Breast epithelium (tissue), 4 donors: ENCODE measurements around the gene SALL1. TPM values are rescaled to one million over a fixed set of nuclear protein-coding genes. Genes with fewer than 3 reads are reported as not detected.

Source experiments
- DNase-seq, 2 donors: peaks; one replicate each; pipeline ENCODE4 v3.0.0-alpha.2; 2019; ENCODE audit warnings: low spot score in 2 of 2
- H3K27ac ChIP-seq, 2 donors: fragments of 200-600 bp; sonication (generic) in 1 of 2; one replicate each; pipeline ENCODE4 v1.5.1; 2016 to 2019; ENCODE audit warnings: mild to moderate bottlenecking in 1 of 2
- H3K27me3 ChIP-seq, 2 donors: fragments of 200-600 bp; sonication (generic) in 1 of 2; one replicate each; pipeline versions ENCODE4 v1.5.1 to v1.6.0; 2017 to 2019; ENCODE audit warnings: control low read depth in 1 of 2, mild to moderate bottlenecking in 1 of 2
- H3K36me3 ChIP-seq: fragments of 200-600 bp; one replicate; pipeline ENCODE4 v1.5.1; 2019
- H3K4me1 ChIP-seq, 2 donors: fragments of 200-600 bp; sonication (generic); one replicate each; pipeline ENCODE4 v1.5.1; 2016 to 2019; ENCODE audit warnings: control low read depth in 1 of 2
- H3K4me3 ChIP-seq, 3 donors: fragments of 200-600 bp; sonication (generic); 1 replicate in 2 of 3; 2 replicates in 1 of 3; pipeline ENCODE4 v1.5.1; 2016 to 2019; ENCODE audit warnings: mild to moderate bottlenecking in 3 of 3, moderate library complexity in 2 of 3
- H3K9me3 ChIP-seq, 2 donors: fragments of 200-600 bp; sonication (generic) in 1 of 2; one replicate each; pipeline ENCODE4 v1.5.1; 2016 to 2019; ENCODE audit warnings: control low read depth in 1 of 2
- CTCF ChIP-seq, 3 donors: fragments of 450-650 bp; IDR thresholded peaks; one replicate each; pipeline ENCODE4 v1.5.1; 2016 to 2017; ENCODE audit warnings: antibody characterized with exemption in 3 of 3, mild to moderate bottlenecking in 3 of 3, moderate library complexity in 3 of 3
- POLR2A ChIP-seq: fragments of 450-650 bp; IDR thresholded peaks from one replicate; pipeline ENCODE4 v1.6.1; 2016; ENCODE audit warnings: antibody characterized with exemption, mild to moderate bottlenecking, moderate library complexity
- POLR2AphosphoS5 ChIP-seq, 3 donors: sonication (generic); formaldehyde crosslinking; IDR thresholded peaks; one replicate each; pipeline ENCODE4 v1.6.1; 2017; ENCODE audit warnings: antibody characterized with exemption in 3 of 3
- intact Hi-C: fragments of 100-400 bp; cut with DNase I; formaldehyde crosslinking; loops from one replicate; pipeline ENCODE4 v1.15.1; 2023; ENCODE audit warnings: low total_unique reads
- total RNA-seq, 3 donors: library from RNA; depleted of rRNA; stranded (reverse); fragments of >200 nt; gene quantifications; one replicate each; pipeline ENCODE4 v1.1.0, GENCODE V29; 2016

Gene SALL1
- total RNA-seq, 3 donors from 2014 or later = 0.15 to 0.33 (median 0.32) TPM

GRCh38 chr16:51137097-51137496, 14.0 kb downstream of the SALL1 start:
- no peak overlapping the region for H3K4me3 ChIP-seq
- TF ChIP-seq POLR2AphosphoS5 (IDR thresholded peaks at IDR 0.05) (no peak), POLR2A (no peak), CTCF (IDR thresholded peaks at IDR 0.05) (no peak)
- DNase-seq = no peak
- H3K27me3 ChIP-seq = peaks cover 6 to 56% of the 10 kb centered on the region in 2 donors
- intact Hi-C loops = no loop called here
- no peaks in the 10 kb centered on the region for H3K36me3 ChIP-seq
- H3K9me3 ChIP-seq = no peaks in the 10 kb centered on the region
- no peaks in the 10 kb centered on the region for H3K4me1 ChIP-seq
- H3K27ac ChIP-seq = no peak overlapping the region

- intact Hi-C loops = no loop called here
- Histone ChIP-seq H3K4me3 (no peak overlapping the region), H3K36me3 (no peaks in the 10 kb centered on the region), H3K27ac (no peak overlapping the region), H3K4me1 (no peaks in the 10 kb centered on the region), H3K9me3 (no peaks in the 10 kb centered on the region), H3K27me3 (peaks cover 6 to 47% of the 10 kb centered on the region in 2 donors)
- DNase-seq = no peak
- TF ChIP-seq POLR2A (no peak), CTCF (IDR thresholded peaks at IDR 0.05) (no peak), POLR2AphosphoS5 (IDR thresholded peaks at IDR 0.05) (no peak)
These were observed 16.2 kb downstream of the SALL1 start for GRCh38 chr16:51134876-51135275.

GRCh38 chr16:51134269-51134812, 16.7 kb downstream of the SALL1 start:
- Histone ChIP-seq H3K4me1 (no peaks in the 10 kb centered on the region), H3K4me3 (peak overlapping the region in 1 of 3 donors; percentile 37), H3K27me3 (peaks cover 6 to 44% of the 10 kb centered on the region in 2 donors), H3K9me3 (no peaks in the 10 kb centered on the region), H3K27ac (no peak overlapping the region), H3K36me3 (no peaks in the 10 kb centered on the region)
- TF ChIP-seq POLR2A (no peak), CTCF (IDR thresholded peaks at IDR 0.05) (no peak), POLR2AphosphoS5 (IDR thresholded peaks at IDR 0.05) (no peak)
- intact Hi-C loops = no loop called here
- no peak for DNase-seq

- Histone ChIP-seq H3K36me3 (no peaks in the 10 kb centered on the region), H3K27ac (no peak overlapping the region), H3K4me1 (no peaks in the 10 kb centered on the region), H3K4me3 (no peak overlapping the region), H3K27me3 (peaks cover 6 to 44% of the 10 kb centered on the region in 2 donors), H3K9me3 (no peaks in the 10 kb centered on the region)
- no peak for TF ChIP-seq POLR2A
- no peak for TF ChIP-seq CTCF (IDR thresholded peaks at IDR 0.05)
- no peak for TF ChIP-seq POLR2AphosphoS5 (IDR thresholded peaks at IDR 0.05)
- intact Hi-C loops = no loop called here
- DNase-seq = no peak
These were observed 17.4 kb downstream of the SALL1 start for GRCh38 chr16:51133688-51134087.

- no peak overlapping the region for H3K27ac ChIP-seq
- intact Hi-C loops = no loop called here
- H3K27me3 ChIP-seq = peaks cover 6 to 40% of the 10 kb centered on the region in 2 donors
- TF ChIP-seq CTCF (IDR thresholded peaks at IDR 0.05) = no peak
- TF ChIP-seq POLR2A = no peak
- no peak for TF ChIP-seq POLR2AphosphoS5 (IDR thresholded peaks at IDR 0.05)
- no peaks in the 10 kb centered on the region for H3K9me3 ChIP-seq
- no peak overlapping the region for H3K4me3 ChIP-seq
- no peaks in the 10 kb centered on the region for H3K36me3 ChIP-seq
- H3K4me1 ChIP-seq = no peaks in the 10 kb centered on the region
- no peak for DNase-seq
These were observed 17.9 kb downstream of the SALL1 start for GRCh38 chr16:51133183-51133582.
